GM12864 (cell line): Measurements from ENCODE around the gene MBD3L2B.
"Not testable (repeated sequence)": the region's sequence is repeated elsewhere in the genome, so short reads cannot be mapped to it uniquely, and the experiment has no call there.

ENCODE experiments used
- DNase-seq: peaks from one replicate; pipeline ENCODE4 v3.0.0-alpha.2; 2011; ENCODE audit warnings: low read depth
- H3K4me3 ChIP-seq: 2 replicates; pipeline ENCODE4 v1.5.1; 2011; ENCODE audit warnings: mild to moderate bottlenecking, low read depth, low read length, control low read depth
- CTCF ChIP-seq: IDR thresholded peaks from 2 replicates; pipeline ENCODE4 v1.5.1; 2011; ENCODE audit warnings: low read depth, mild to moderate bottlenecking, moderate library complexity, low read length, control low read depth, inconsistent platforms; ENCODE audit errors: missing control alignments

MBD3L2B gene

DNA sequence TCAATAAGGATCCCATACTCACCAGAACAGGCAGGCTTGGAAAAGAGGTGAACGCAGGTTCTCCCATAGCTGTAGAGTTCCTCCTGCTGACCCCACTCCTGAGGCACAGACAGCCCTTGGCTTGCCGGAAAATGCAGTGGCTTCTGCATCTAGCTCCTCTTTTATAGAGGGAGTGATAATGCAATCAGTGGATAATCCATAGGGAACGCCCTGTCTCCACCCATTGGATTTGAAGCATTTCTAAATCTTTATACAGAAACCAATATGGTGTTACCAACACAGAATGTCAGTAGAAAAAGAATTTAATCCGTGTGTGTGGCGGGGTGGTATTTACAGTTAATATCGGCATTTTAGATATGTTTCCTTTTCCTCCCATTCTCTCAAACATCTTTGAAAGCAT is at the start of gene MBD3L2B:
Gene MBD3L2B, minus strand, starts transcription at position 101 of the 400 bp plus-strand sequence. Its CDS starts 34 bp downstream, at position 67.
- not testable (repeated sequence) for DNase-seq, H3K4me3 ChIP-seq

DNA sequence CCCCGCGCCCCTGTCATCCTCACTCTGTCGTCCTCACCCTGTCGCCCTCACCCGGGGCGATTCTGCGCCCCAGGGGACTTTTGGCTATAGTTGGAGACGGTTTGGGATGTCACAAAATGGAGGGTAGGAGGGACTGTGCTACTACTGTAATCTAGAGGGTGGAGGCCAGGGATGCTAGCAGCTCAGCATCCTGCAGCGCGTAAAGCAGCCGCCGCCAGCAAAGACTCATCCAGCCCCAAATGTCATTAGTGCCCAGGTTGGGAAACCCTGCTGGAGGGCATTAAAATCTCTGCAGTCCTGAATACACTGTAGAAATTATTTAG is 48.6 kb upstream of the MBD3L2B start:
- H3K4me3 ChIP-seq: peak overlapping the region; percentile 100
- TF ChIP-seq CTCF: no peak
- no peak for DNase-seq

GRCh38 chr19:7069042-7069903 is 48.0 kb upstream of the MBD3L2B start, which contains the start of gene ZNF557:
ZNF557 (plus strand) TSS chr19:7069703; CDS start chr19:7075075, 5,372 bp downstream.
- no peak for TF ChIP-seq CTCF

GRCh38 chr19:7068599-7068998 is 47.4 kb upstream of the MBD3L2B start:
- TF ChIP-seq CTCF: no peak
- peak overlapping the region; percentile 45 for H3K4me3 ChIP-seq

More at GRCh38 chr19:7069042-7069903, 48.0 kb upstream of the MBD3L2B start, which contains the start of gene ZNF557:
- DNase-seq: peak; percentile 94
- H3K4me3 ChIP-seq: peak within 1 kb of the TSS; percentile 100

GRCh38 chr19:7067716-7068115 is 46.5 kb upstream of the MBD3L2B start:
- DNase-seq: no peak
- no peak for TF ChIP-seq CTCF
- H3K4me3 ChIP-seq: no peak overlapping the region

More at GRCh38 chr19:7068599-7068998, 47.4 kb upstream of the MBD3L2B start:
- no peak for DNase-seq

GRCh38 chr19:7067122-7067521 is 45.9 kb upstream of the MBD3L2B start:
- DNase-seq, H3K4me3 ChIP-seq: not testable (repeated sequence)

GRCh38 chr19:7063764-7064418 is 42.7 kb upstream of the MBD3L2B start:
- no peak for DNase-seq
- H3K4me3 ChIP-seq: no peak overlapping the region
- TF ChIP-seq CTCF: no peak
